Measurements from ENCODE around the gene SCYGR2.
"Not testable (repeated sequence)": the region's sequence is repeated elsewhere in the genome, so short reads cannot be mapped to it uniquely, and the experiment has no call there.

SCYGR2 gene, protein sequence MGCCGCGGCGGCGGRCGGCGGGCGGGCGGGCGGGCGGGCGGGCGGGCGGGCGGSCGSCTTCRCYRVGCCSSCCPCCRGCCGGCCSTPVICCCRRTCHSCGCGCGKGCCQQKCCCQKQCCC

DNA sequence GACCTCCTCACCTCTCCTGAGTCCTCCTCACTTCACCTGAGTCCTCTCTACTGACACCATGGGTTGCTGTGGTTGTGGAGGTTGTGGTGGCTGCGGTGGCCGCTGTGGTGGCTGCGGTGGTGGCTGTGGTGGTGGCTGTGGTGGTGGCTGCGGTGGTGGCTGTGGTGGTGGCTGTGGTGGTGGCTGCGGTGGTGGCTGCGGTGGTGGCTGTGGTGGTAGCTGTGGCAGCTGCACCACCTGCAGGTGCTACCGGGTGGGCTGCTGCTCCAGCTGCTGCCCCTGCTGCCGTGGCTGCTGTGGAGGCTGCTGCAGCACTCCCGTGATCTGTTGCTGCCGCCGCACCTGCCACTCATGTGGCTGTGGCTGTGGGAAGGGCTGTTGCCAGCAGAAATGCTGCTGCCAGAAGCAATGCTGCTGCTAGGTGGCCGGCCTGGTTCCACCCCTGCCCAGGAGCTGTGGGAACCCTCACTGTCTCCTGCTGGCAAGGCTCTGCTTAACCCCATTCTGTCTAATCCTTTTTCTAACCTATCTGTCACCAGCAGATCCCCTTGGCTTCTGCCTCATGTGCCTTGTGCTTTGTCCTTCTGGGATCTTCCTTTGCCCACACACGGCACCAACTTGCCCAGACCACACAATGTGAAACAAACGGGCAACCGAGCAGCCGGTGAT is at the start of gene SCYGR2:
Gene SCYGR2, plus strand, starts transcription at position 59 of the 669 bp plus-strand sequence. Its CDS starts 0 bp downstream, at position 59.
- not testable (repeated sequence) for DNase-seq (ENCODE audit: low spot score)

DNA sequence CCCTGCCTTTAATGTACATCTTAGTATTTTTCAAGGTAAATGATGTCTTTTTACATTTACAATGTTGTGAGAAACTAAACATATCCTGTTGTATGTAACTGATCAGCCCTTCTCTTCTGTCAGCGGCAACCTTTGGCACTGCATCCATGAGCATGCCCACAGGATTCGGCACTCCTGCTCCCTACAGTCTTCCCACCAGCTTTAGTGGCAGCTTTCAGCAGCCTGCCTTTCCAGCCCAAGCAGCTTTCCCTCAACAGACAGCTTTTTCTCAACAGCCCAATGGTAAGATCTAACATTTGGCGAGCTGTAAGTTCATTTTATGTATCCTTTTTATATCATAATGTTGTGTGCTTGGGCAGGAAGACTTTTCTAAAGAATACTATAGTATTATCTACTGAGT is 46.9 kb upstream of the SCYGR2 start:
- no peak for DNase-seq (ENCODE audit: low spot score)

DNA sequence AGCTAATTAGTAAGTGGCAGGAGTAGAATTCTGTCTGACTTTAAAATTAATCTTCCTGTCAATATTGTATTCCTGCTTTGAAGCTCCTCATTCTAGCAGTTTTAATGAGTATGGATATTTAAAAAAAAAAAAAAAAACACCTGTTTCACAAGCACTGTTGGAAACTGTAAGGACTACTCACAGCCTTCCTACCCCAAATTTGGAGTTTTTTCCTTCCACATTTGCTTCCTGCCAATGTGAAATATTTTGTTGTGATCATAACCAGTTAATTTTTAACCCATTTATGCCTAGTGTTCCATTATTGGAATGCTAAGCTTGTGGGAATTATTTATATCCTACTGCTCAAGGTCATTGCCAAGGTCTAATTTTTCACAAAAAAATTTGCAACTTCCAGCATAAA is 36.1 kb upstream of the SCYGR2 start:
- DNase-seq (ENCODE audit: low spot score): no peak

DNA sequence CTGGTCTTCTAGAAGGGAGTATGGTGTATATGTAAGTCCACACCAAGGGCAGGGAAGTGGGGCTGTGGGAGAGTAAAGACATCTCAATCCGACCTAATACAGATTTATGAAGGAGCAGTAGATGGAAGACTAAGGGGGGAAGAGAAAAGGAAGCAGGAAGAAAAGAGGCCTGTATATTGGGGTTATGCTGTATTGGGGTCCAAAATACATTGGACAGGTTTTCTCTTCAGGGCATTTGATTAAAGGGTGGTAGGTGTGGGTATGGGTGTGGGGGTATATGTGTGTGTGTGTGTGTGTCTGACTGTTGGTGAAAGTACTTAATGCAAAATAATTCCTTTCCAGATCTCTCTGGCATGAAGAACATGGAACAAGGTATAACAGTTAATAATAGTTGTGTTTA is 33.6 kb upstream of the SCYGR2 start:
- DNase-seq (ENCODE audit: low spot score): no peak

DNA sequence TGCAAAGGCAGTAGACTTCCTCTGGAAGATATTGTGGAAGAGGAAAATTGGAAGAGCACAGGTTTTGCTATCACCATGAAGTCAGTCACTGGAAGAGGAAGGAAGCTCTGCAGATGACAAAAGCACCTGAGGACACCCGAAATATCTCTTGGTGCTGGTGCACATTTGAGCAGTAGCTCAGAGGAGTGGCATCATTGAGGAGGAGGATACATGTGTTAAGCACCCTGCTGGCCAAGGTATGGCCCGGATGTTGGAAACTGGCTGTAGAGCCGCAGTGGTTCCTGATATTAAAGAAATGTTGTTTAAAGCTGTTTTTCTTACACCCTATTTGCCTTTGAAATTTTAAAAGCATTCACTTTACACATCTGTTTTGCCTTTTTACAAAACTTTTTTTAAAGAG is 32.7 kb upstream of the SCYGR2 start:
- DNase-seq (ENCODE audit: low spot score): no peak

DNA sequence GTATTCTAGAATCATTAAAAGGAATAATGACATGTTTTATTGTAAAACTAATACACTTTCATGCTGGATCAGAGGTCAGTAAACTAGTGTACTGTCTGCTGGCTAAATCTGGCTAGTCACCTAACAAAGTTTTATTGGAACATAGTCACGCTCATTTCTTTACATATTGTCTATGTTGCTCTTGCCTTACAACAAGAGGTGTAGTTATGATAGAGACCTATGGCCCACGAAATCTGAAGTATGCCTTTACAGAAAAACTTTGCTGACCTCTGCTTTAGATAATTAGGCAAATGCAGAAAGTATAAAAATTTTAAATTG is 29.9 kb upstream of the SCYGR2 start:
- no peak for DNase-seq (ENCODE audit: low spot score)

DNA sequence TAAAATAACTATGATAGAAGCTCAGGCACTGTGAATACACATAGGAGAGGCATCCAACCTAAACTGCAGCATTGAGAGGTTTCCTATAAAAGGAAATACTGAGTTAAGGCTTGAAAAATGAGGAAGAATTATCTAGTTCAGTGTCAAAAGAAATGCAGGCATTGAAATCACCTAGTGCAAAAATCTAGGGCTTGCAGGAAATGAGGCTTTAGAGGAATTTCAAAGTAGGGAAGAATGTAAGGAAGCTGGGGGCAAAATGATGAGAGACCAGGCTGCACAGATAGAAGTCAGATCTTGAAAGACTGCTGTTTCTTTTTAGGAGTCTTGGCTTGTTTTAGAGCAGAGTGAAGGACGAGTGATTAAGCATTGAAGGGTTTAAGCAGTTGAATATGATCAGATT is 28.1 kb upstream of the SCYGR2 start:
- no peak for DNase-seq (ENCODE audit: low spot score)

DNA sequence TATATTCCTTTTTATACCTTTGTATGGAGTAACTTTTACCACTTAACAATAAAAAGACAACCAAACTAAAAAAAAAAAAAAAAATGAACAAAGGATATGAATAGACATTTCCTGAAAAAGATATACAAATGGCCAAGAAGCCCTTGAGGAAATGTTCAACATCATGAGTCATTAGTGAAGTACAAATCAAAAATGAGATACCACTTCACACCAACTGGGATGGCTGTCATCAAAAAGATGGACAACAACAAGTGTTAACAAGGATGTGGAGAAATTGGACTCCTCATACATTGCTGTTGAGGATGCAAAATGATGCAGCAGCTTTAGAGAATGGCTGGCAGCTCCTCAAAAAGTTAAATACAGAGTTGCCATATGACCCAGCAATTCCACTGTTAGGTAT is 22.6 kb upstream of the SCYGR2 start:
- DNase-seq (ENCODE audit: low spot score): no peak

DNA sequence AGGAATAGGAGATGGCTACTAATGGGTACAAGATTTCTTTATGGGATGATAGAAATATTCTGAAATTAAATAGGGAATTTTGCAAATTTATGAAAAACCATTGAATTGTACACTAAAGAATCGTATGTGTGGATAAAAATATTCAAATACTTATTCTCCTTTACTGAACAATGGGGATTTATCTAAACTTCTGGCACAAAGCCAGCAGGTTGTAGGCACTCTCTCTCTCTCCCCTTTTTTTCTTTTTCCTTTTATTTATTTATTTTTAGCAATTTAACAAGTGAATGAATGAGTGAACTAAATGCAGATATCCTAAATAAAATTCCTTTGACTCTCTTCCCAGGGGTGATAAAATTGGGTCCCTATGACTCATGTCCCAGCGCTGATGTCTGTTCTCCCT is 21.9 kb upstream of the SCYGR2 start:
- DNase-seq (ENCODE audit: low spot score): no peak

DNA sequence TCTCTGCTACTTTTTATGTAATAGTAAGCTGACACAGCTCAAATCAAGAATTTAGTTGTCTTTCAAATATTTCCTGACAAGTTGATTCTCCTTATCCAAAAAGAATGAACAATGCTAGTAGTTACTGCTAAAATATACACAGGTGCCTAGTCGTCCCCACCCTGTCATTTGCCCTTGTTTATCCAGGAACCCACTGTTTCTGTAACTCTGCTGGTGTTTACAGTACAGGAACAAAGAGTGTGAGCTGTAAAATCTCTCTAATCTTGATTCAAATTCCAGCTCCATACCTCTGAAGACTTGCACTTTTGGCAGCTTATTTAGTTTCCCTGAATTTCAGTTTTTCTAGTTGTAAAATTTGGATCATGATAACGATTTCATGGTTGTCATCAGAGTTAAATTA is 21.1 kb upstream of the SCYGR2 start:
- DNase-seq (ENCODE audit: low spot score): no peak

DNA sequence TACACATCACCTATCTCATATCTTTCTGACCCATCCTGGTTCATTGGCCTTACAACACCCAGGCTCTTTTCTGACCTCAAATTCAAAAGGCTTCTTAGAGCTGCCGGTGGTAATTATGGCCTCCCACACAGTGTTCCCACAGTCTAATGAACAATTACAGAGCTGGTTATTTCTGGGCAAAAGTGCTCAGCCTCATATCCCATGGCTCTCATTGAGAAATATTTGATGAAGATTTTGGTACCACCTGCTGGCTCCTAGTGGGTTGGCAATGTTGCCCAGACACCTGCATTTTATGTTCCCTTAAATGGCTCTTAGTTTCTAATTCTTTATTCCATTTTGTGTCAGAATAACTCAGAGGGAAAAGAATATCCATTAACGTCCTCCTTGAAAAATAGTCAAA is 20.1 kb upstream of the SCYGR2 start:
- no peak for DNase-seq (ENCODE audit: low spot score)

DNA sequence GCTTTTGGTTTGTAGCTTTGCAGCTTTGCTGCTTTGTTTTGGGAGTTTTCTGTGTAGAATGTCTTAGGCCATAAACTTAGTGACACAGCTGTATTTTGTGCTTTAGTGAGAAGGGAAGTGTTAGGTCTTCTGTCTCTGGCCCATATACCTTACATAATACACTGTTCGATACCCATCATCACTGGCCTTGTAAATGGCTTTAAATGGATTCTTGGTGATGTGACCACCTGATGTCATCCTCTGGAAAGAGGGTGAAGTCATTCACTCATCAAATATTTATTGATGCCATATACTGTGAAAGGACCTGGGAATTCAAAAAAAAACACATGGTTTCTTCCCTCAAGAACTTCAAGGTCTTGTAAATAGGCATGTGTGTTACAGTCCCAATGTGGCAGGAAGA is 18.9 kb upstream of the SCYGR2 start:
- DNase-seq (ENCODE audit: low spot score): no peak

DNA sequence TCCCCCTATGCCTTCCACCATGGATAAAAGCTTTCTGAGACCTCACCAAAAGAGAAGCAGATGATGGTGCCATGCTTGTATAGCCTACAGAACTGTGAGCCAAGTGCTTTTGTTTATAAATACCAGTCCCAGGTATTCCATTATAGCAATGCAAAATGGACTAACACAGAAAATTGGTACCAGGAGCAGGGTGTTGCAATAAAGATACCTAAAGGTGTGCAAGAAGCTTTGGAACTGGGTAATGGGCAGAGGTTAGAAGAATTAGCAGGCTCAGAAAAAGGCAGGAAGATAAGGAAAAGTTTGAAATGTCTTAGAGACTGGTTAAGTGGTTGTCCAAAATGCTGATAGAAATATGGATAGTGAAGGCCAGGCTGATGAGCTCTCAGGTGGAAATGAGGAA is 16.3 kb upstream of the SCYGR2 start:
- DNase-seq (ENCODE audit: low spot score): no peak

DNA sequence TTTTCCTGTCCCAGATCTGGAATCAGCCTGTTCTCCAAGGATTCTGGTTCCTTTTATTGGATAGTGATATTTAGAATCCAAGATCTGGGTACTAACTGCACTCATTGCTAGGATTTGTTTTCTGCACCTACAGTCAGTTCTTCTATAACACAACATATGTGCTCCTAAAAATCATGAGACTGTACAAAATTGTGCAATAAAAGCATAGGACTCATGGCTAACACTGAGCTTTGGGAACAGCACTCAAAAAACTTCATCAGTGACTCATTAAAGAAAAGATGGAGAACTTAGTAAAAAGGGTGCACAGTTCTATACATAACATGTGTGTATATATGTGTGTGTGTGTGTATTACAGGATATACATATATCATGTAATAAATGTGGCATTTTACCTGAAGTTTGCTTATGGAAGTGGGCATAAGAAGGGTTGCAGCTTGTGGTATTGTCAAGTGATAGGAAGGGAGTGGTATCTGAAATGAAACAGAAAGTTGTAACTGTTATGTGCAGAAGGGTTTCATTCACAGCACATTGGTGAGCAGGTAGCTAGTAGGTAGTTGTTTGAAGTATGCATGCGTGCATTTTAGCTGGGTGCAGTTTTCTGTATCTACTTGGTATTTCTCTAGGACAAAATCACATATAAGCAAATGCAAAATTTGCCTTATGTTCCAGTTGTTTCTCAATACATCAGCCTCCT is 5.9 kb upstream of the SCYGR2 start:
- DNase-seq (ENCODE audit: low spot score): no peak

DNA sequence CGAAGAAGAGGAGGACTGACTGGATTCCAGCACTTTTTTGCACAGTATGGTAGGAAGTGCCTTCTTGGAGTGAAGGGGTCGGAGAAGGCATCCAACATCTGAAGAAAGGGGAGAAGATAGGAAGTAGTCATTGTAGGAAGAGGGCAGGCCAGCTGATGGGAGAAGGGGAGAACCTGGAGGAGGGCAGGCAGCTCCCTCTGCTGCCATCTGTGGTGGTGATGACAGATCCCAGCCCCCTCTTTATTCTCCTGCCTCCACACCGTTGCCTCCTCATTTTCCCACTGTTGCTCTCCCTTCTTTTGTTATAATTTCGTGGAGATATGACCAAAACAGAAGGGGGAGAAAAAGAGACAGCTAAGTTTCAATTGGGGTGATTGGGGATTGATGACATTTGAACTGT is 2.9 kb upstream of the SCYGR2 start:
- DNase-seq (ENCODE audit: low spot score): no peak

DNA sequence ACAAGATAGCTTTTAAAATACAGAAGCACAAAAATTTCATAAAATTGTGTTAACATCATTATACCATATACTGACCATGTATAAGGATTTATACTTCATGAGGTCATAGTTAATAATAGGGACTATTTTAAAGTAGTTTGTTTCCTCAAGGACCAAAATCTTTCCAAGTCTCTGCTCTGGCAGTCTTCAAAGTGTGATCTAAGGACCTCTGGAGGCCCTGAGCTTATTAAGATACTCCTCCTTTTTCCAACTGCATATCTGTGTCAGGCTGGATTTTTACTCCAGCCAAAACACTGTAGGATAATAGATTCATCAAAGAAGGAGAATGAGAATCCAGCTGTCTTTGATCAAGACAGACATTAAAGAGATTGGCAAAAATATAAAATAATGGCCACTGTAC is 1.7 kb upstream of the SCYGR2 start:
- no peak for DNase-seq (ENCODE audit: low spot score)

DNA sequence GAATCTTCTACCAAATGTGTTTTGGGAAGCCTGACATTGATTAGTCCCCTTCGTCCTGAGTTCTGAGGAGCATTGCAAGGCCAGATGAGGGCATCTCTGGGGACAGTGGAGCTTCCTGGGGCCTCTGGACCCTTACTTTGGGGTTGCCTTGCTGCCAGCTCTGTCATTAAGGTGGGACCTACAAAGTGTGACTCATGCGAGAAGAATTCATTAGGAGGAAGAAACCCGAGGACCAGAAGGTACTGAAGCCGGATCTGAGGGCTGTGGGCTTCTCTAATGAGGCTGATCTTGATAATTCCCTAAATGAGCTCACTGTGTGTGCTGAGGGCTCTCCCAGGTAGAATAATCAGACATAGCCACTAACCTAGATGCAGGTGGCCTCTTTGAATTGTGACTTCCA is 695 bp upstream of the SCYGR2 start:
- no peak for DNase-seq (ENCODE audit: low spot score)

DNA sequence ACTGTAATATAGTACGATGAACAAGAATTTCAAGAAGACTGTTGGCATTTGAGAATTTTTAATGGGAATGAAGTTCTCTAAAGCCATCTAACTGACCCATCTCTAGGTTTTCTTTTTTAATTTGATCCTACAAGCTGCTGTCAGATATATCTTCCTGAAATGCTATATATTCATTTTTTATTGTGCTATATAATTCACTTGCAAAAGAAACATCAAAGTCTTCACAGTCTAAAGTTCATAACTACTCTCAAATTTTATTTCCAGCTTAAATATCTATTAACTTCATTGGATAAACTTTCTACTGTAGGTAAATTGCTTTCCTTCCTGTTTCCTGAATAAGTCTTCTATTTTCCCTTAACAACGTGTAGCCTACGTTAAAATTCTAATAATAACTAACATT is 3.7 kb downstream of the SCYGR2 start:
- DNase-seq (ENCODE audit: low spot score): no peak

DNA sequence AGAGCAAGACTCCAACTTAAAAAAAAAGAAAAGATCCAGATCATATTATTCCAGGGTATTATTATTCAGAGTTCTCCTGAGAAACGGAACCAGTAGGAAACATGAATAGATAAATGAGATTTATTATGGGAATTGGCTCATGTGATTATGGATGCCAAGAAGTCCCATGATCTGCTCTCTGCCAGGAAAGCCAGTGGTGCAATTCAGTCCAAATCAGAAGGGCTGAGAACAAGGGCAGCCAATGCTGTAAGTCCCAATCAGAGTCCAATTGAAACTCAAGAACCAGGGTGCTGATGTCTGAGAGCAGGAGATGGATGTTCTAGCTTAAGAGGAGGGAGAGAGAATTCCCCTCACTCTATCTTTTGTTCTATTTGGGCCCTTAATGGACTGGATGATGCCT is 7.8 kb downstream of the SCYGR2 start:
- no peak for DNase-seq (ENCODE audit: low spot score)

DNA sequence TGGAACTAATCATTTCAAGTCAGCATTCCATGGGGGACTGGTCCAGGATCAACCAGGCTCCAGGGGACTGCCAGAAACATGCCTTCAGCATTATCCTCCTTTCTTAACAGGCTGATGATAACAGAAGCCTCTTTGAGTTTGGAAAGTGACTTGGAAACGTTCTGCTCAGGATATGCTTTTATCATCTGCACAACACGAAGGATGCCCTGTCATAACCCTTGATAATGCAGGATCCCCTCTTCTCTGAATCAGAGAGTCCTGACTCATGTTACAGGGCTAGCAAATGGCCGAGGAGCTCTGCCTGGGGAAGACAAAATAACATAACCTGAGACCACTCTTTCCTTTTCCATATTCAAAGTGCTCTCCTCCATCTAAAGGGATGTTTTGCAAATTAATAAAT is 9.2 kb downstream of the SCYGR2 start:
- DNase-seq (ENCODE audit: low spot score): no peak

DNA sequence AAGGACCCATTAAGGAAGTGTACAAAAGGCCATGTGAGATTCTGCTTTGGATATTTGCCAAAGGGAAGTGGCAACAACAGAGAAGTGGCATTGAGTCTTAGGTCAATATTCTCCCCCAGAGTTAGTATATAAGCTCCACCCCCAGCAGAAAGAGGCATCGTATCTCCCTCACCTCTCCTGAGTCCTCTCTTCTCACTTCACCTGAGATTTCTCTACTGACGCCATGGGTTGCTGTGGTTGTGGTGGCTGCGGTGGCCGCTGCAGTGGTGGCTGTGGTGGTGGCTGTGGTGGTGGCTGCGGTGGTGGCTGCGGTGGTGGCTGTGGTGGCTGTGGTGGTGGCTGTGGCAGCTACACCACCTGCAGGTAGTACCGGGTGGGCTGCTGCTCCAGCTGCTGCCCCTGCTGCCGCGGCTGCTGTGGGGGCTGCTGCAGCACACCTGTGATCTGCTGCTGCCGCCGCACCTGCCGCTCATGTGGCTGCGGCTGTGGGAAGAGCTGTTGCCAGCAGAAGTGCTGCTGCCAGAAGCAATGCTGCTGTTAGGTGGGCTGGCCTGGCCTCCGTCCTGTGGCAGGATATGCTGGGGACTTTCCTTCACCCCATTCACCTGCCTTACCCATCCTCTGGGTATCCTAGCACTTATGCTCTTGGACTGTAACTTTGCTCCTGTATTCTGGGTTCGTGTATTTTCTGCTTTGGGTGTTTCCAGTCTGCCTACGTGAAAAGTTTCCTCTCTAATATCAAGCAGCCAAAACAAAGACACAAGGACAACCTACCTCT is 10.1 kb downstream of the SCYGR2 start:
- DNase-seq (ENCODE audit: low spot score): no peak

DNA sequence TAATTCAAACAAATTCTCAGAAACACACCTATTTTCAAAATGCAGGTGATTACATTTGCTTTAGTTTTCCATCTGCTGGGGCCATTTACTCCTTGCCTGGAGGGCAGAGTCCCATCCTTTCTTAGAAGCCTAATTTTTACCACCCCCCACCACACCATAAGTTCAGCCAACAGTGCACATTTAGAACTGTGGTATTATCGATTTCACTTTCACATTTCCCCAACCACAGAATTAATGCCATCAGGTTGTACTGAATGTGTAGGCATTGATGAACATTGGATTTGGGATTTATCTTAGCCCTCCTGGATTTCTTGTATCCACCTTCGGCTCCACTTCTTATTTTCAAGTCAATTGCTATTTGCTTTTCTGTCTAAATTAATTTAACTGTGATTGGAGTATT is 11.4 kb downstream of the SCYGR2 start:
- no peak for DNase-seq (ENCODE audit: low spot score)

DNA sequence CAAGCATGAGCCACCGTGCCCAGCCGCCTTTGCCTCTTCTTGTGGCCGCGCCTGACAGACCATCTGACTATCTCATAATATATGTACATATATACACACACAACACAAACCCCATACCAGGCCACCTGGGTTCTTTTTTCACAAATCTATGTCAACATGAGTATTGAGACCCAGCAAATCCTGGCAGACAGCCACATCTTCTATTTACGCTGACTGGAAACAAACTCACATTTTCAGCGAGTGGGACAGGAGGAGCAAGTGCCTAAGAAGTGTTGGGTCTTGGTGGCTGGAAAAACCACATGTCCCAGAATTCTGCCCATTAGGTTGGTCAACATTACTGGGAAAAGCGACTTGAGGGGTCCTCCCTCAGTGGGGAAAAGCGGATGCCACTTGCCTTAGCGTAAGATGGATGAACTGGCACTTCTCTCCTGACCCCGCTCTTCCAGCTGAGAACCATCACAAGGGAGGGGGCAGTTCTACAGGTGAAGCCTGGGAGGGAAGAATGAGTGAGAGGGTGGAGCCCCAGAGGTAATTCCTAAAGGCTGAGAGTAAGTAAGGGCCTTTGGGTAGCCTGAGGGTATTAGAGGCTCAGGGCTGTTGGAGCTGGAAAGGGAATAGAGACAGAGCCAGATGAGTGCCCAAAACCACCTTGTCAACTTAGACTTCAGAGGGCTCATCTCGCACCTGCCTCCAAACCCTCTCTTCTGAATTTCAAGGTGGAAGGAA is 14.0 kb downstream of the SCYGR2 start:
- DNase-seq (ENCODE audit: low spot score): no peak

Measured in GM03348 (cell line).